Stimulated activated CD8-positive, alpha-beta memory T cell treated with anti-CD3 and anti-CD28 coated beads, Interleukin-7, amount 100 ng/mL, for 1 hour (primary cell): ENCODE data around the gene DENND1B.

Experiments
- DNase-seq, 2 donors: peaks; one replicate each; pipeline ENCODE4 v3.0.0-alpha.2; 2020; ENCODE audit warnings: low read depth in 2 of 2

Gene DENND1B

DNA sequence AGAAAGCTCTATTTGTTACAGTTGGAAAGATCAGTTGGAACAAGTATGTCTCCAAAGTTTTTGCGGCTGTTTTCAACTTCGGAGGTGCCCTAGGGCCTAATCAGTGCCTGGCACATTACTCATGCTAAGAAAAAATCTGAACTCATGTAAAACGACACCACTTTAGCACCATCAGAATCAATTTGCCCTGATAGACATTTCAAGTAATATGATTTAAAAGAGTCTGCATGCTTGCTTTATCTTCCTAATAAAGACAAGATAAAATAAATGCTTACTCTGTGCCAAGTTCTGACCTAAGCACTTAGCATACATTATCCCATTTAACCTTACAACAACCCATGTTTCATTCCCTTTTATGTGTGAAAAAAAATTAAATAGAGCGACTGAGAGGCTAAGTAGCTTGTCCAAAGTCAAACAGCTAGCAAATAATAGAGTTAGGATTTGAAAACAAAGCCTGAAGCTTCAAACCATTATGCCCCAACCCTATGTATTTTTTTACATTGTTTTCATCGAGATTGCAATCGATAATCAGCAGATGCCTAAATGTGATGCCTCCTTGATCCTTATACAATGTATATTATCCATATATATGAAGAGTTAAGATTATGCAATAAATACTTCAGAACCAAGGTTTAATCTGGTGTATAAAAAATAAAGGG lies 91.3 kb downstream of the DENND1B start:
- DNase-seq = no peak

DNA sequence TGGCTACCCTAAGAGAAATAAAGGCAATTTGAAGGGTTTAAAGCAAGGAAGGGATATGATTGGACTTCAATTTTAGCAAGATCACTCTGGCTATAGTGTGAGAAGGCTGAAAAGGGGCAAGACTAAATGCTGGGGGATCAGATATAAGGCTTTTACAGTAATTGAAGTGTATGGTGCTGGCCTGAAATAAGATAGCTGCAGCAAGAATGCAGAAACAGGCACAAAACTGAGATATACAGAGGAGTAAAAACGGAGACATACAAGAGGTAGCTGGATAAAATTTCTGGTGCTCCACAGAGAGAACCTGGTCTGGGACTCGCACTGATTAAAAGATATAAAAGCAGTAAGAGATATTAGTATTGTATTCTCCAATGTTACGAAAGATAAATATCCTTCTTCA lies 92.0 kb downstream of the DENND1B start:
- DNase-seq = no peak

DNA sequence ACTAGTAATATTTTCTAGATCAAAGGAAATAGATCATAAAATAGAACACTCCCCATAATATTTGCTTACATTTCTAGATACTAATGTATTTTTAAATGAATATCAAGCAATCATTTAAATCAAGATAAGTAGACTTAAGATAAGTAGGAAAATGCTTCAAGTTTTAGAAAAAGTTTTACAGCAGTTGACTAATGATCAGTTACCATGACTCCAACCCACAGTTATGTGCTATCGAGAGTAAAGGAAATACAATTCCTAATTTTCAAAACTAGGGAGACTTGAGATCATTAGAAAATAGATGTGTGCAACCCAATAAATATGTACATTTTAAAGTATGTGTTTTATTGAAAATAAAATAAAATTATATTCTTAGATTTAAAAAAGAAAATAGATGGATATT lies 95.0 kb downstream of the DENND1B start:
- no peak for DNase-seq

DNA sequence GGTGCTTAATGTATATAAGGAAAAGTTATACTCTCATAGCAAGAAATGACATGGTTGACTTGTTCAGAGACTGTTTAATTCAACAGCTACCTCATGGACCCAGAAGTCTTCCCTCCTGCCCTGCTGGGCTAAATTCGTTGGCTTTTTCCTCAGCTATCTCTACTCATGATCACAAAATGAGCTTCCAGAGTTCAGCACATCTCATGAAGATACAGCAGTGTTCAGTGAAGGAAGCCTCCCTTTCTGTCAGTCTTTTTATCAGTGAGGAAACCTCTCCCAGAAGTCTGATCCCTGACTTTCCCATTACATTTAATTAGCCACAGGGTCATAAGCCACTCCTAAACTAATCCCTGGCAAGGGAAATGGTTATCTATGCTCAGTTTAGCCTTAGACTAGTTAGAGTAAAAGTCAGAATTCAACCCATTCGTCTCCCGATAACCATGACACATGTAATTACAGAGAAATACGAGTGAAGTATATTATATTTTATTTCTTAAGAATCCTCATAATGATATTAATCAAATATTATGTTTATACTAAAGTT lies 97.5 kb downstream of the DENND1B start:
- no peak for DNase-seq

DNA sequence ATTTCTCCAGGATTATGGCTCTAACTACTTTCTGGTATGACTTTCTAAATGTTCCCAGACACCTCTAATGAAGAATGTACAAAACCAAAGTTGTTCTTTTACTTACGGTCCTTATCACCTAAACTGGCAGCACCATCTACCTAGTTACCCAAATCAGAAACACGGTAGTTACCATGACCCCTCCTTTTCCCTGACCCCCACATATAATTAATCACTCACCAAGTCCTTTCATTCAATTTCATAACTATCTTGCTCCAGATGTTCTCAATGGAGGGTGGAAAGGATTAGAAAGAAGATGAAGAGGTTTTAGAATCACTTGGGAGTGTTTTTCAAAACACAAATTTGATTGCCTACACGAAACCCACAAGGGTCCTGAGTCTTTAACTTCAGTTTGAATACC lies 98.0 kb downstream of the DENND1B start:
- no peak for DNase-seq

DNA sequence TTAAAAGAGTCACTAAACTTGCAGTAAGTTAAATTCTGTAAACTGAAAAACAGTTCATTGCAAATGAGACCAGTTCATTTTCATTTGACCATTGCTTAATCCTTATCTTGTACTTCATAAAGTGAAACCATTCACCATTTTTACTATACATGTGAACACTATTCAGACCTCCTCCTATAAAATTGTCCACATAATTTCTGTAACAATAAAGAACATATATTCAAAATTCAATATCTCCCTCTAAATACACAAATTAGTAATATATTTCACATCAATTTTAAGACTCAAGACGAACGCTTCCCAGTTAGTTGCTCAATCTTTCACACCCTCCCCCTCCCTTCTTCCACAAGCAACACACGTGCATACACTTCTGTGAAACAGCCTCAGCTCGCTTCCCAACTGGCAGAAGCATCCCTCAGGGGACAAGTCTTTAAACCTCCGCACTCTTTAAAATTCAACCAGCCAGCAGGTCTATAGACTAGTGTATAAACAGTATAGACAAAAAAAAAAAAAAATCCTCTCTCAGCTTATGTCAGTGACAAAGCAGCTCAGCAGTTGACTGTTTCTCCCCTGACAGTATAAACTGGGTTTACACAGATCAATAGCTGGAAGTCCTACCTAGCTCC lies 99.6 kb downstream of the DENND1B start:
- no peak for DNase-seq

DNA sequence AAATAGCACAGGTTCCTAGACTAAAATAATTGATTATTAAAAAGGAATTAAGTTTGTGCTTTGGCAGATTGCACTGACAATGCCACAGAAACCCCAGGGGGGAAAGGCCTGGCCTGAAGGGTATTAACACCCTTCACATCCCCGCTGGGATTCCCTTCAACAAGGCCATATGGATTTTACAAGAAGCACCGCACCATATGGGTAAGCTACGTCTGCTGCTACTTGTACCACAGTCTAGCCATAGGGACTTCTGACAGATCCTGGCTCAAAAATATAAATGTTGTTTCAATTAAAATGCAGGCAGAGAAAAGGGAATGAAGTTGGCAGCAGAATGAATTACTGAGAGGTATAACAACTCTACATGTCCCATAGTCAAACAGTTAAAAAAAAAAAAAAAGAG lies 101.0 kb downstream of the DENND1B start:
- no peak for DNase-seq

DNA sequence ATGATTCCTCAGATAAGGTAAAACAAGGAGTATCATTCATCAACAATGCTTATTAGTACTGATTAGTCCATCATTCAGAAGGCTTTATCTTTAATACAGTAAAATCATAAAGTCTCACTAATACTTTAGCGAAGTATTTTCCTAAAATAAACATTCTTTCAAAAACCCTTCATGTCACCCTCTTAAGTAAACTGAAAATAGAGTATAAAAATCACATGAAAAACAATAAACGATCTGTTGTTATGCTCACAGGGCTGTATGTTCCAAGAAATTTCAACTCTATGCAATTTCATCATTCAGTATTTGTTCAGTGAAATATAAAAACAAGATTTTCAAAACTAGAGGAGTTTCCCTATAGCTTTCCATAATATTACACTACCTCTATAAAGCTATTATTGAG lies 102.0 kb downstream of the DENND1B start:
- DNase-seq = no peak

DNA sequence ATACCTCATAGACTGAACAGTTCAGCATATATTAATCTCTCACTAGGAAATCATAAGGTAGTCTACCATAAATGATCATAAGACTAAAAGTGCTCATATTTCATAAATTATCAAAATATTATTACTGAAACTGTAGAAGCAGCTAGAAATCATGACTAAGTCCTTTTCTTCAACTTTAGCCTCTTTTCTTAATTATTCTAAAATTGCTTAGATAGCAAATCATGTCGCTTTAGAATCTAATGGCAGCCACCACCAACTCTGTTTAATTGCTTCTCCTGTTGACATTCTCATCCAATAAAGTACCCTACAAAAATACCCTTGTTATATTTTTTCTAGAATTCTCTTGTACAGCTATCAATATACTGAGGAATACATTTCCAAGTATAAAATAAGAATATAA lies 102.9 kb downstream of the DENND1B start:
- no peak for DNase-seq

DNA sequence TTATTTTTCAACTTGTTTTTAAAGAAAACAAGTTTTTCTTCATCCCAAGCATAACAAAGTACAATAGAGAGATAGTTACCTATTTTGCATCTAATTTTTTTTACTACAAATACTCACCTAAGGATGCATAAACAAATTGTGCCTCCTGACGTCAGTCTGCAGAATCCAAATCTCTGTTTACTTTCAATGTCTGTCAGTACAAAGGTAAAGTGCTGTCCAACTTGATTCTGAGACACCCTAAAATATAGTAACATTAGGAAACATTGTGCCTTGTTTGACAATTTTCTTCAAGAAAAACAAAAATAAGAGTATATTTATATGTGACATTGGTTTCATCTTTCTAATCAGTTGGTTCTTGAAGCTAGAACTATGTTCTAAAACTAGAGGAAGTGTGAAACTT lies 103.4 kb downstream of the DENND1B start:
- DNase-seq = no peak

DNA sequence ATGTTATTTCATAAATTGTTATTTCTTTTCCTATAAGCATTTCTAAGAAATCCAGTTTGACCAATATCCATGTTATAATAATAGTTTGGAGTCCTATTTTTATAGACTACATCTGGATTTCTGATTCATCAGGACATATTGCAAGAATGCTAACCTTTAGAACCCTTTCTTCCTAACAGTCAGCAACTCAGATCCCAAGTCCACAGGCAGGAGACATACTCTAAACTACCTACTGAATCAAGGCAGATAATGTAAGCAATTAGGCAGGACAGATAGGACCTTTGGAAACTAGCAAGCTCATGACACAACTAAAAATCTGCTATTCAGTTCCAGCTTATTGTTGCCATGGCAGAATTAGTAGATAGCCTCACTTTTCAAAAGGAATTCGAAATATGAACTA lies 104.1 kb downstream of the DENND1B start:
- no peak for DNase-seq

DNA sequence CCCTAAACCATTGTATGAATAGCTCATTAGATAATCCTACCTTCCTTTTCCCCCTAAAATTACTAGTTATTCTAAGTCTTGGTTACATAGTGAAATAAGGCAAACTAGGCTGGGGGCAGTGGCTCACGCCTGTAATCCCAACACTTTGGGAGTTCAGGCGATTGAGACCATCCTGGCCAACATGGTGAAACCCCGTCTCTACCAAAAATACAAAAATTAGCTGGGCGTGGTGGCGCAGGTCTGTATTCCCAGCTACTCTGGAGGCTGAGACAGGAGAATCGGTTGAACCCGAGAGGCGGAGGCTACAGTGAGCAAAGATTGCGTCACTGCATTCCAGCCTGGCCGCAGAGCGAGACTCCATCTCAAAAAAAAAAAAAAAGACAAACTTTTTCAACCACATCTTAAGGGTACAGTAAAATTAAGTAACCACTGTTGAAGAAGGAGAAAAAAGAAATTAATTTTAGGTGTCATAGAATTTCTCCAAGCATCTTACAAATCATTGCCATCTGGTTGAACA lies 108.5 kb downstream of the DENND1B start:
- no peak for DNase-seq

DNA sequence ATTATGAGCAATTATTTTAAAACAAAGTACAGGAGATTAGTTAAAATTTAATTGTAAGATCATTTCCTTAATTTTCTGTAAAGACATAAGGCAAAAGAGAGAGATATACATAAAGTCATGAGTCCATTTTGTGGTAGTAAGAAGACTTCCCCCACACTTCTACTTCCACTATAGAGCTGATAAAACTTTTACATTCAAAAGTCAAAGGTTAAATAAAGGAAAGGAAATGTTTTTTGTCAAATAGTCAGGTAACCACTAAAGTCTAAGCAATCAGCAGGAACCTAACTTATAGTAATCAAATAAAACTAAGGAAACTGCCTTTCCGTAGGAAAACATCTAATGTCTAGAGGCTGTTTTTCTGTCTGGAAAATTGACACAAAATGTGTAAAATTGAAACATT lies 110.9 kb downstream of the DENND1B start:
- DNase-seq = no peak

DNA sequence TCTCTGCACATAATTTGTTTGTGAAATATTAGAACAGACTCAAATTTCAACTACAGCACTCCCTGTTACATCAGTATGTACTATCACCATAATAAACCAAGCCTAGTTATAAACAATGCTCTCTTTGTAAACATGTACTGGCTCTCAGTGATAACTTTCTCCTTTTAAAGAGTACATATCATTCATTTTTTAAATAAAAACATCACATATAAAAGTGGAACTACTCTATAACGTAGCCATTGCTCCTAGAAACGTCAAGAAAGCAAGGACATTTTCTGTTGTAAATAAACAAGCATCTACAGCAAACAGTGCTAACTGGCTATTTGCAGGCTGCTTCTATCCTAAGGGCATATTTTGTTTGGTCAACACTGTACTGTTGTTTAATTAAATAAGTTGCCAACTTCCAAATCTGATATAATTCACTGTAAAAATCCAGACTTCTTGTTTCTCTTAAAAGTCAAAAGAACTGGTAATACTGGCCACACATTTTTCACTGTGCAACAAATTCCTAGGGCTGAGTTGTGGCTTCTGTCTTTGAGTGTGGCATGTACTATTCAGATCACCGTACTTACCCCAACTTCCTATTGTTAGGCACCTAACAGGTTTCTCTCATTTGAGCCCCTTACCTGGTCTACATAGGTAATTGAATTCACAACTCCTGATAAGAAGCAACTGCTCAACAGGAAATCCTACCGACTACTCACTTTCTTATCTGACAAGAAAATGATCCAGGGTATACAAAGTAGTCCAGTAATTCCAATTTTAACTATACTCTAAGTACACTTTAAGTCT lies 111.9 kb downstream of the DENND1B start:
- no peak for DNase-seq

DNA sequence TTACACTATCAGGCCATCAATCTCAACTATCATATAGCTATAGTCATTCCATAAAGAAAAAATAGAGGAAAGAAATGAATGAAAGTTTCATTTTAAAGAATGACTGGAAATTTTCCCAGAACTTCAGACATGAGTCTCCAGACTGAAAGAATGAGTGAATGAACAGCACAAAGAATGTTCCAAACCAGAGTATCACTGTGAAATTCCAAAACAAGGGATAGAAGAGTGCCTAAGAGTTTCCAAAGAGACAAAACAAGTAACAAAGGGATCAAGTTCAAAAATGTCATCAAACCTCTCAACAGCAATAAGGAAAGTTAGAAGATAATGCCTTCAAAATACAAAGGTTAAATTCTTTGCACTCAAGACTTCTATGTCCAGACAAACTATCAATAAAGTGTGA lies 114.9 kb downstream of the DENND1B start:
- no peak for DNase-seq

DNA sequence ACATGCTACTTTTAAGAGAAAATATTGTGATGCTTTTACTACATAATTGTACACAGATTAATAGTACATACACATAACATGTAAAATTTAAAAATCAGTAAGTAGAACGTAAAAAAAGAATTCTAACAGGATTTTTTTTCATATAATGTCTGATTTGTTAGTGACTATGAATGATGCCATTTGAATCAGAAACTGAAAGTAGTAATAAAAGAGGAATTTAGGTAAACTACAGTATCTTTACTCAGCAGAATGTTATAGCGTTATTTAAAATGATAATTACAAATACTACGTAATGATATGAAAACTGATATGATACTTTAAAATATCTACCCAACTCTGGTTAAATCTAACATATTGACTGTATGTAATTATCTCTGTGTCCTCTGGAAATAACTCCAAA lies 116.1 kb downstream of the DENND1B start:
- no peak for DNase-seq

DNA sequence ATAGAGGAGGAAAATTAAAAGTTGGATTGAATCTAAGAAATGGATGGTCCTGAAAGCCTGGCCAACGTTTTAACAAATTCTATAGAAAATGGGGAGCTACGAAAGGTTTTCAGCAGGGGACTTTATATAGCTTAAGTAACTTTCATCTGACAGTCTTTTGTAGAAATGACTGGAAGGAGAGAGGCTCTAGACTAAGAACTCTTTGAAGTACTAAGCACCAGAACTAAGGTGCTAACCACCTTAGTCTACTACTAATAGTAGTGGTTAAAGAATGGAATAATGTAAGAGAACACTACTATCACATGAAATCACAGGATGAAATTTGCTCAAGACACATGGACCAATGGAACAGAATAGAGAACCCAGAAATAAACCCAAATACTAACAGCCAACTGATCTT lies 126.1 kb downstream of the DENND1B start:
- DNase-seq = no peak

DNA sequence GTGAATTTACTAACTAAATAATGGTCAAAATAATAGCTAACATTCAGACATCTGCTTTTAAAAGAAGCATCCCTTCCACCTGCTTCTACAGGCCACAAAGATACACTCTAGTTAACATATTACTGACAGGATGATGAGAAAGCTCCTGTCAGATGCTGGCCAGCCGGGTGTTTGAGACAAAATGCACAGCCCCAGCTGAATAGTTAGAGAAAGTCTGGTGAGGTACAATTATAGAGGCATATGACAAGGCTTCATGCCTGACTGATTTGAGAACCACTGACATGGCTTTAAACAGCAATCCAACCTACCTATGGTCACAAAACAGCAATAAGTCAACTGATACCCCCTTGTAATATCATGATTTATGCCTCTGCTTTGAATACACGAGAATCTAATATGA lies 137.0 kb downstream of the DENND1B start:
- DNase-seq = no peak

DNA sequence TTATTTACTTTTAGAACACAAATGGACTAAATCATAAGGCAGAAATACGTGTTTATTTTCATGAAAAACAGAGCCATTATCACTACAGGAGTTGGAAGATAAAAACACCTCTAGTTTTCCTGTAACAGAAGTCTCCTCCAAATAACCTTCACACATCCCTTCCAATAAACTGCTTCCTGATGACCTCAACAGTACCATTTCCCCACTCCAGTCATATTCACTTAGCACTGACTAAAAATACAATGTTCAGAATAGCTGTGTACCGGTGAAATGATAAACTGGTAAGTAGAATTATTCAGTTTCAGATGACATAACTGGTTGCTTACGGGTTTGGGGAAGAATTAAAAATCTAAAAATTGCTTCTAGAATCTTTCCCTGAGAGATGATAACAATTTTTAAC lies 137.9 kb downstream of the DENND1B start:
- no peak for DNase-seq

DNA sequence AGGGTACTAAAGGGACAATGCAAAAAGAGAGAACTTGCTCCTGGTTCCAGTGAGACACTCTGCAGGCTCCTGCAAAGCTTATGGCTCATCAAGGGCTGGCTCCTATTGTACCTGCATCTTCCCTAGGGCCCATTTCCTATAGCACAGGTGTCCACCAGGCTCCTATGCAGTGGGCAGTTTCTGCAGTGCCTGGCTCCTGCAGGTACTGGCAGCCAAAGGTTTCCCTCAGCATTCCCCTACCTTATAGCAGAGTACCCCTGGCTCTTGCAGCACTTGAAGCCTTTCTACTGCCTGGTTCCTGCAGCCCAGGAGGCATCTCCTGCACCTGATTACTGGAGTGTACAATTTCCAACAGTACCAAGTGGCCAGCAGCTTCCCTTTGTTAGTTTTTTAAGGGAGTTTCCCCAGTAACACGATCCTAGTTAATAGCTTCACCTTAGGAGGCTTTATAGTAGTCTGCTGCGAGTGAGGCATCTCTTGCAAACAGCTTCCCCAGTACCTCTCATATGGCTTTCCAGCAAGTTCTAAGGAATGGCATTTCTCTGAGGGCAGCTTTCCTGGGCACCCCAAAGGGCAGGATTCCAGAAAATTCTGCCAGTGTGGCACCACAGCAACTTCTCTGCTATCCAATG lies 141.7 kb downstream of the DENND1B start:
- DNase-seq = no peak

DNA sequence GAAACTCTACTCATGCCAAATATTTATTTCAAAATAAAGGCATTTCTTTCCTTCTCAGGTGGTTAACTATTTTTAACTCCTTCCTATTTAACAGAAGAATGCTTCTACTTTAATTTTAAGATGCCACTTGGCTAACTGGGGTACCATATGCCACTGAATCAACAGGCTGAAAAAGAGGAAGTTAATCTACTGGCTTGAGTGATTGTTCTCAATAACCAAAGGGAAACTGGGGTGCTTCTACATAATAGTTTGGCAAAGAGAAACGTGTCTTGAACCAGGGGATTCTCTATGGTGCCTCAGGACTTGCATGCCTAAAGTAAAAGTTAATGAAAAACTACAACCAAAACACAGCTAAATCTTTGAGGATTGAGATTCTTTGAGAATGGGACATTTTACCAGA lies 142.6 kb downstream of the DENND1B start:
- DNase-seq = no peak

DNA sequence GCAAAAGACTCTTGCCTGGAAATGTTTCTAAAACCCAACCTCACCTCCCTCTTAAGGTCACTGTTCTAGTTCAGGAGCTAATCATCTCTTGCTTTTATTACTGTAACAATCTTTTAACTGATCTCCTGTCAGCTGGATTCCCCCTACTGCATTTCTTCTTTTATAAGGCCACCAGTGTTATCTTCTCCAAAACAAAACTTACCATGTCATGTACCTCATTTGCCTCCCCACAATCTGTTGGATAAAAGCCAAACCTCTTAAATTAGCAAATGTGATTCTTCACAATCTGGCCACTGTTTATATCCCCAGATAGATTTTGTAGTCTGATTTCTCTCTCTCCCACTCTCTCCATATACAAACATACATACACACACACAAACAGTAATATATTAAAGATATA lies 143.3 kb downstream of the DENND1B start:
- DNase-seq = no peak
